ENCODE results near the gene PAOX.
"Not testable (repeated sequence)": the region's sequence is repeated elsewhere in the genome, so short reads cannot be mapped to it uniquely, and the experiment has no call there.

The PAOX gene

DNA sequence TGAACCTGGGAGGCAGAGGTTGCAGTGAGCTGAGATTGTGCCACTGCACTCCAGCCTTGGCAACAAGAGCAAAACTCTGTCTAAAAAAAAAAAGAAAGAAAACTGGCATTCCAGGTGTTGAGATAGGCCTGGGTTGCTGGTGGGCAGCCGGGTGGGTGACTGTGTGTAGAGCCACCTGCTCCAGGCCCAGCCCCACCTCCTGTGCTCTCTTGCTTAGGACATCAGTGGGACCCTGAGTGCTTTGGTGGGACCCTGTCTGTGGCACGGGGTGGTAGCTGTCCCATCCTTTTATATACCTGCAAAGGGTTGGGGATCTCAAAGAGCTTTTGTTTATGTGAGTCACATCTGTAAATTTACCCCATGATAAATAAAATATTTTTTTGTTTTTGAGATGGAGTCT lies 6.2 kb downstream of the PAOX start:
- no peak for DNase-seq (ENCODE audit: low read depth in 2 of 2)

GRCh38 chr10:133386951-133387350 lies 7.9 kb downstream of the PAOX start:
- DNase-seq (ENCODE audit: low read depth in 2 of 2): not testable (repeated sequence)

DNA sequence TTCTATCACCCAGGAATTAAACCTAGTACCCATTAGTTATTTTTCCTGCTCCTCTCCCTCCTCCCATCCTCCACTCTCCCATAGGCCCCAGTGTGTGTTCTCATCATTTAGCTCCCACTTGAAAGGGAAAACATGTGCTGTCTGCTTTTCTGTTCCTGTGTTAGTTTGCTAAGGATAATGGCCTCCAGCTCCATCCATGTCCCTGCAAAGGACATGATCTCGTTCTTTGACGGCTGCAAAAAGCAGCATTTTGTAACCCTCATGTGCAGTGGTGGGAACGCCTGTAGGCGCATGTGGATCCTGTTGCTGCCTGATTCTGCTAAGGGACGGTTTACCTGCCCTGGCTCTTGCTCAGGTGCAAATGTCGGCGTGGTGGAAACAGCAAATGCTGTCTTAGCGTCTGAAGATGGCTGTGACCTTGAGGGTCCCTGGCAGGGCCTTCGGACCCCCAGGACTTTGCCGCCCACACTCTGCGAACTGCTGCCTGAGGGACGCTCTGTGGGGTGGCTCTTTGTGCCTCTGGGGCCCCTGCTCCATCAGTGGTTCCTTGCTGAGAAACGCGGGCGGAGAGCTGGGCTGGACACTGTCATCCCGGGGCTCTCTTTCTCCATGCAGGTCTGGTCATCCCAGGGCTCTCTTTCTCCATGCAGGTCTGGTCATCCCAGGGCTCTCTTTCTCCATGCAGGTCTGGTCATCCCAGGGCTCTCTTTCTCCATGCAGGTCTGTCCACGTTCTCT lies 9.3 kb downstream of the PAOX start:
- no peak for DNase-seq (ENCODE audit: low read depth in 2 of 2)

GRCh38 chr10:133388973-133389818 lies 10.1 kb downstream of the PAOX start:
- no peak for DNase-seq (ENCODE audit: low read depth in 2 of 2)

DNA sequence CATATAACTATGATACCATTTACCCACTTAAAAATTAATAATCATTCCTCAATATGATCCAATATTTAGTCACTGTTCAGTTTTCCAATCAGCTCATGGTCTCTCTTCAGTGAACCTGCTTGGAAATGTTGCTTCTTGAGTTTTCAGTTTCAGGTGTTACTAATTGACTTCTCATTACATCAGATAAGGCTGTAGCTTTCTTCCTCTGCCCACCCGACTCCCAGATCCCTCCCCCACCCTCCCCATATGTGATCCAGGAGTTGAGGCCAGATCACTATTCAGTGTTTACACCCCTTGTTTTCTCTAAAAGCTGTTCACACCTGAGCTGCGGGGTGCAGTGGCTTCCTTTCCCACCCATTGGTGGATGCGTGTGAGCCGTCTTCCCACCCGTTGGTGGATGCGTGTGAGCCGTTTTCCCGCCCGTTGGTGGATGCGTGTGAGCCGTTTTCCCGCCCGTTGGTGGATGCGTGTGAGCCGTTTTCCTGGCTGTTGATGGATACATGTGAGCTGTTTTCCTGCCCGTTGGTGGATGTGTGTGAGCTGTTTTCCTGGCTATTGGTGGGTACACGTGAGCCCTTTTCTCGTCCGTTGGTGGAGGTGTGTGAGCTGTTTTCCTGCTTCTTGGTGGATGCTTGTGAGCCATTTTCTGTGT lies 11.7 kb downstream of the PAOX start:
- DNase-seq (ENCODE audit: low read depth in 2 of 2): no peak

DNA sequence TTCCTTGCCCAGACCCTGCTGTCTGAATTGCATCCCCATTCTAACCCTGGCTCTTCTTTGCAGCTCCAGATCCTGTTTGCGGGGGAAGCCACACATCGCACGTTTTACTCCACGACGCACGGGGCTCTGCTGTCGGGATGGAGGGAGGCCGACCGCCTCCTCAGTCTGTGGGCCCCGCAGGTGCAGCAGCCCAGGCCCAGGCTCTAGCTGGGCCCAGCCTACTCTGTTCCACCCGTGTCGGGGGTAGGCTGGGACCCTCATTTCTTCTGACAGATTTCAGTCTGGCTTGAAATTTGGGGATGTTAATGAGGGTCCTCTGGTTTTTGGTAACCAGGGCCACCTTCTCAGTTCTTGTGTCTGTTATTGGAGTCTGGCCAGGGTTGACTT lies 12.2 kb downstream of the PAOX start:
- DNase-seq (ENCODE audit: low read depth in 2 of 2): no peak

DNA sequence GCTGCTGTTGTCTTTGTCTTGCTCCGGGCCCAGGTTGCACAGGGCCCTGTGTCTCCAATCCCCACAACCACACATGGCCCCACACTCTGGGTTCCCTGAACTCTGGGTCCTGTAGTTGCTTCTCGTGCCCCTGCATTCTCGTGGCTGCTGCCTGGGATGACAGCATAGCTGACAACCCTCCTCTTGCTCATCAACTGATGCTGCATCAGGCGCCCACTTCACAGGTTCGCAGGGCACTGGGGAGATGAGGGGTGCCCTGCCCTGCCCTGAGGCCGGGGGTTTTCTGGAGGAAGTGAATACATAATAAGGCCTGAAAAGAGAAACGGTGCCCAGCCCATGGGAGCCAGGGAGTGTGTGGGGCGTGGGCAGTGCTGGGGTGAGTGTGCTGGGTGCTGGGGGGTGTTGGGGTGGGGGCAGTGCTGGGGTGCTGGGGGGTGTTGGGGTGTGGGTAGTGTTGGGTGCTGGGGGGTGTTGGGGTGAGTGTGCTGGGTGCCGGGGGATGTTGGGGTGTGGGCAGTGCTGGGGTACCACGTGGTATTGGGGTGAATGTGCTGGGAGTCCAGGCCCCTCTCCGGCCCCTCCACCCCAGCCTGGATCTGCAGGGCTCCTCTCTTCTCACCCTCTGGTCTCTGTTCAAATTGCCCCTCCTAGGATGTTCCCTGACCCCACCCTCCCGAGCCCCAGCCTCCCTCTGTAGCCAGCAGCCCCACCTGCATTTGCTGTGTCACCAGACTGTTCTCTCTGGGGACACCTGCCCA lies 12.9 kb downstream of the PAOX start:
- no peak for DNase-seq (ENCODE audit: low read depth in 2 of 2)

DNA sequence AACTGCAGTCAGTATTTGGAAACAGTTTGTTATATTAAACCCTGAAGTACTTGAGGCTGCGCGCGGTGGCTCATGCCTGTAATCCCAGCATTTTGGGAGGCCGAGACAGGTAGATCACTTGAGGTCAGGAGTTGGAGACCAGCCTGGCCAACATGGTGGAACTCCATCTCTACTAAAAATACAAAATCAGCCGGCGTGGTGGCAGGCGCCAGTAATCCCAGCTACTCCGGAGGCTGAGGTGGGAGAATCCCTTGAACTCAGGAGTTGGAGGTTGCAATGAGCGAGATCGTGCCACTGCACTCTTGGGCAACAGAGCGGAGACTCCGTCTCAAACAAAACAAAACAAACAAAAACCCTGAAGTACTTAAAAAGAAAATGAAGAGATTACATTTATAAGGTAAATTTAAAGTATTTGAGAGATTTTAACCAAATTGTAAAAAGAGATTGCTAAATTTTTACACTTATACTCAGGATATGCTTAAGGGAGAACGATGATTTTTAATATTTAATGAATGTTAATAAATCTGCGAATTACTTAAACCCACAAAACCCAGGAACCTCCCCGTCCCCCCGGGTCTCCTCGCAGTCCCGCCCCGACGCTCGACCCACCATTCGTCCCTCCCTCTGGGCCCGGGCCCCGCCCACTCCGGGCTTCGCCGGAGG lies 14.5 kb downstream of the PAOX start:
- no peak for DNase-seq (ENCODE audit: low read depth in 2 of 2)

- DNase-seq (ENCODE audit: low read depth in 2 of 2): peak; percentile 86 to 89
Measured at GRCh38 chr10:133394064-133394663, 15.1 kb downstream of the PAOX start, which contains the start of gene MTG1. Gene MTG1 (plus strand): TSS chr10:133394157. CDS start chr10:133394221, 64 bp downstream.

DNA sequence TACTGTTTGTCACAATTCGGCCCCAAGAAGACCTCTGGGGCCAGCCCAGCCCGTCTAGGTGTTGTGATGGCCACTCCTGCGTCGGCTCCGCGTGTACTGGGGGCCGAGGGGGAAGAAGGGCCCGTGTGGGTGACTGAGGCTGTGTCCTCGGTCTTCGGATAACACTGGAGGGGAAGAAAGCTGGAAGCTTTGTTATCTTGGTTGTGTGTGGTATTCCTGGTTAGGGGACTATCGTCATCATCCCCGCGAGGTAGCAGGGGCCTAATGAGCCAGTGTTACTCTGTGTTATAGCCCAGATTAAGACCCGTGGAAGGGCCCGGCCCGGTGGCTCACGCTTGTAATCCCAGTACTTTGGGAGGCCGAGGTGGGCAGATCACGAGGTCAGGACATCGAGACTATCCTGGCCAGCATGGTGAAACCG lies 15.7 kb downstream of the PAOX start:
- DNase-seq (ENCODE audit: low read depth in 2 of 2): no peak

- DNase-seq (ENCODE audit: low read depth in 2 of 2): no peak
Measured at GRCh38 chr10:133396035-133396624, 17.1 kb downstream of the PAOX start.

GRCh38 chr10:133397938-133398337 lies 18.9 kb downstream of the PAOX start:
- DNase-seq (ENCODE audit: low read depth in 2 of 2): no peak

DNA sequence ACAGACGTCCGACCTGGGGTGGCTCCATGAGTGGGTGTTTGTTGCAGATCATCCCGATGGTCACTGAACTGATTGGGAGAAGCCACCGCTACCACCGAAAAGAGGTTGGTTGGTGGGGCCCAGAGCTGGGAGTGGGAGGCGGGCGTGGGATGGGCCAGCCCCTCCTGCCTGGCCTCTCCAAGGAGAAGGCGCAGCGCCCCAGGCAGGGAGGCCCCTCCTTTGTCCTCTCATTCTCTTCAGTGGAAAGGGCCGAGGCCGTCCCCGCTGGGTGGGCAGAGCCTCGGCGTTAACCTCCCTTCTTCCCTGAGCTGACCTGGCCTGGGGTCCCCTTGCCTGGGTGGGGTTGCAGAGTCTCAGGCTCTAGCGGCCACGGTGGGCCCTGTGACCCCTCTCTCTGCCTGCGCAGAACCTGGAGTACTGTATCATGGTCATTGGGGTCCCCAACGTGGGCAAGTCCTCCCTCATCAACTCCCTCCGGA lies 20.1 kb downstream of the PAOX start:
- no peak for DNase-seq (ENCODE audit: low read depth in 2 of 2)

- DNase-seq (ENCODE audit: low read depth in 2 of 2): no peak
Measured at GRCh38 chr10:133400624-133401424, 21.8 kb downstream of the PAOX start.

DNA sequence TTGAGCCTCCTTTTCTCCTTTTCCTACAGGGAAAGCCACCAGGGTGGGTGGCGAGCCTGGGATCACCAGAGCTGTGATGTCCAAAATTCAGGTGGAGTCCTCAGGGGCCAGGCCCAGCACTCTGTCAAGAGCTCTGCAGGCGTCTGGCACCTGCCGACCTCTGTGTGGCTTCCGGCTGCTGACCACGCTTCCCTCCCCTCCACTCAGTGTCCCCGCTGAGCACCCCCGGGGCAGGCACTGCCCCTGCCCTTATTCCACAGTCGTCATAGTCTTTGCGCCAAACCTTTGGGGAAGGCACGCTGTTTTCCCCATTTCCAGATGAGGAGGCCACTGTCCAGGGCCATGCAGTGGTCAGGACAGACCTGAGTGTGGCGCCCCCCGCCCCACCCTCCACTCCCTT lies 22.4 kb downstream of the PAOX start:
- DNase-seq (ENCODE audit: low read depth in 2 of 2): no peak

GRCh38 chr10:133401981-133402725 lies 23.1 kb downstream of the PAOX start:
- no peak for DNase-seq (ENCODE audit: low read depth in 2 of 2)

DNA sequence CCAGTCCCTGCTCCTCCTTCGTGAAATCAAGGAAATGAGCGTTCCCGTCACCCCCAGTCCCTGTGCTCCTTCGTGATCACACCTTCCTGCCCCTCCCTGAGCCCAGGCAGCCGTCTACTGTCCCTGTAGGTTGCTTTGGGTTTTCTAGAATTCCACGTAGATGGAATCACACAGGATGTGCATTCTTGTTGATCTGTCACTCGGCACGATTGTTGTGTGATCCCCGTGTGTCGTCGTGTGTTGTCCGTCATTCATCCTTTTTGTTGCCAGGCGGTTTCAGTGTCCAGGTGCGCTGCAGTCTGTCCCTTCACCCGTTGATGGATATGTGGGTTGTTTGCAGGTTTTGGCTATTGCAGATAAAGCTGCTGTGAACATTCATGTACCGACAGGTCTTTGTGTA lies 24.3 kb downstream of the PAOX start:
- no peak for DNase-seq (ENCODE audit: low read depth in 2 of 2)

DNA sequence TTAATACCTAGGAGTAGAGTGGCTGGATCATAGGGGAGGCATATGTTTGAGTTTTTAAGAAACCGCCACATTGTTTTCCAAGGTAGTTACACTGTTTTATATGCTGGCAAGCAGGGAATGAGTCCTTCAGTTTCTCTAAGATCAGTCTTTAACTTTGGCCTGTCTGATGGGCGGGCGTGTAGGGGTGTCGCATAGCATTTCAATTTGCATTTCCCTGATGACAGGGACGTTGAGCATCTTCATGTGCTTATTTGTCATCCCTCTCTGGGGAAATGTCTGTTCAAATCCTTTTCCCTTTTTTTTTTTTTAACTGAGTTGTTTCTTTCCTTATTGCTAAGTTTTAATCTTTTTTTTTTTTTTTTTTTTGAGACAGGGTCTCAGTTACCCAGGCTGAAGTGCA lies 24.7 kb downstream of the PAOX start:
- DNase-seq (ENCODE audit: low read depth in 2 of 2): no peak

DNA sequence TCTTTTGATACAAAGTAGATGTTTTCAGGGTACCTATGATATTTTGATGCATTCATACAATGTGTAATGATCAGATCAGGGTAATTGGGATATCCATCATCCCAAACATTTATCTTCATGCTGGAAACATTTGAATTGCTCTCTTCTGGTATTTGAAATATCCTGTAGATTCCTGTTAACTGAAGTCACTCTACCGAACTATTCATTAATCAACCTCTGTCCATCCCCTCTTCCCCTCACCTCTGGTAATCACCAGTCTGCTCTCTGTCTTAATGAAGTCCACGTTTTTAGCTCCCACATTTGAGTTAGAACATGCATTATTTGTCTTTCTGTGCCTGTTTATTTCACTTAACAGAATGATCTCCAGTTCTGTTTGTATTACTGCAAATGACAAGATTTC lies 26.2 kb downstream of the PAOX start:
- no peak for DNase-seq (ENCODE audit: low read depth in 2 of 2)
